Body of pancreas (tissue), 4 donors: ENCODE data around the gene WWC2.

Experiments
- CTCF ChIP-seq, 7 experiments: fragments of 450-650 bp in 4 of 7; fragments of 200-600 bp in 3 of 7; sonication (generic) in 3 of 7; IDR thresholded peaks; one replicate each; pipeline ENCODE4 v1.5.1; 2016 to 2019; ENCODE audit warnings: antibody characterized with exemption in 7 of 7
- POLR2A ChIP-seq, 3 donors: fragments of 450-650 bp; IDR thresholded peaks; one replicate each; pipeline ENCODE4 v1.6.1; 2016; ENCODE audit warnings: antibody characterized with exemption in 3 of 3, mild to moderate bottlenecking in 2 of 3

GRCh38 chr4:183362916-183363542, 264.0 kb downstream of the WWC2 start:
- TF ChIP-seq CTCF (IDR thresholded peaks at IDR 0.05), result no peak
- no peak for TF ChIP-seq POLR2A (IDR thresholded peaks at IDR 0.05)
